HCT116 (cell line): ENCODE data around the gene RFX2. TPM values are rescaled to one million over a fixed set of nuclear protein-coding genes. Genes with fewer than 3 reads are reported as not detected.
A peak's percentile ranks its signal among the peaks of the same experiment; 100 is the strongest.

Experiments
- ATAC-seq: fragments of 200-7000 bp; cut with Tn5 transposase; 2 replicates; pipeline ENCODE4 v1.9.1; 2020; ENCODE audit warnings: mild to moderate bottlenecking, moderate library complexity
- BruUV-seq: library from RNA; stranded (reverse); fragments of 400-500 nt; replicated peaks from 2 replicates; lab custom pipeline; 2021; lab: Mats Ljungman, UMichigan
- CTCF ChIA-PET: fragments of 300-600 bp; sonication (Branson Sonifier 250); formaldehyde crosslinking; loops from one replicate; lab custom pipeline; 2021; ENCODE audit warnings: antibody characterized with exemption; lab: Charles Lee
- POLR2A ChIA-PET: fragments of 300-600, 350-600 bp; sonication (Branson Sonifier 250); formaldehyde crosslinking; loops from one replicate; lab custom pipeline; 2021; ENCODE audit warnings: antibody characterized with exemption; lab: Charles Lee
- RAD21 ChIA-PET, 2 experiments: fragments of 300-600 bp; sonication (Branson Sonifier 250); formaldehyde crosslinking; loops; one replicate each; lab custom pipeline; 2023; ENCODE audit warnings: low total read pairs in 2 of 2; ENCODE audit not compliant: uncharacterized antibody in 2 of 2, unreplicated experiment in 2 of 2, low non-redundant PET in 1 of 2; lab: Charles Lee
- DNase-seq: peaks from one replicate; pipeline ENCODE4 v3.0.0-alpha.2; 2010; ENCODE audit warnings: low read depth, low spot score
- H2AFZ ChIP-seq: fragments of 200-600 bp; shearing (Covaris generic), sonication (generic); 2 replicates; pipeline ENCODE4 v1.6.1; 2017; ENCODE audit warnings: low read depth, mixed run types, mixed read lengths, antibody characterized with exemption, low read length; ENCODE audit not compliant: poor library complexity, severe bottlenecking
- H3K27ac ChIP-seq: 2 replicates; pipeline ENCODE4 v1.5.1; 2012; ENCODE audit warnings: low read depth, low read length
- H3K27me3 ChIP-seq: fragments of 200-600 bp; sonication (generic); 2 replicates; pipeline ENCODE4 v1.6.1; 2016; ENCODE audit warnings: mixed run types, low read length, mixed read lengths; ENCODE audit not compliant: insufficient read depth
- H3K36me3 ChIP-seq, 2 experiments: fragments of 200-500 bp in 1 of 2; fragments of 200-600 bp in 1 of 2; sonication (Bioruptor generic) in 1 of 2; sonication (generic) in 1 of 2; 2 replicates each; pipeline versions ENCODE4 v1.5.1 to v1.6.1; 2014 to 2016; ENCODE audit warnings: low read length in 2 of 2, inconsistent platforms in 1 of 2, mixed read lengths in 1 of 2, mixed run types in 1 of 2; ENCODE audit not compliant: insufficient read depth in 2 of 2, control insufficient read depth in 1 of 2
- H3K4me1 ChIP-seq, 2 experiments: fragments of 200-600 bp in 1 of 2; sonication (generic) in 1 of 2; 2 replicates each; pipeline versions ENCODE4 v1.5.1 to v1.6.1; 2012 to 2017; ENCODE audit warnings: low read length in 2 of 2, inconsistent platforms in 1 of 2, mild to moderate bottlenecking in 1 of 2, mixed read lengths in 1 of 2, mixed run types in 1 of 2, moderate library complexity in 1 of 2; ENCODE audit not compliant: insufficient read depth in 2 of 2, control insufficient read depth in 1 of 2
- H3K4me2 ChIP-seq: fragments of 200-600 bp; sonication (generic); 2 replicates; pipeline ENCODE4 v1.6.1; 2017; ENCODE audit warnings: mixed run types, low read length, mixed read lengths
- H3K4me3 ChIP-seq, 2 experiments: fragments of 200-600 bp in 1 of 2; sonication (generic) in 1 of 2; replicated peaks in 1 of 2; 2 replicates each; pipeline ENCODE4 v1.5.1; 2011 to 2016; ENCODE audit warnings: low read length in 2 of 2, control low read depth in 1 of 2, low read depth in 1 of 2, mild to moderate bottlenecking in 1 of 2, mixed read lengths in 1 of 2, mixed run types in 1 of 2
- H3K79me2 ChIP-seq: fragments of 200-600 bp; sonication (generic); 2 replicates; pipeline ENCODE4 v1.6.1; 2017; ENCODE audit warnings: mild to moderate bottlenecking, mixed run types, low read length, moderate library complexity, mixed read lengths; ENCODE audit not compliant: insufficient read depth
- H3K9ac ChIP-seq: fragments of 200-600 bp; sonication (generic); 2 replicates; pipeline ENCODE4 v1.6.1; 2016; ENCODE audit warnings: low read length, mixed read lengths
- H3K9me2 ChIP-seq: fragments of 200-600 bp; sonication (generic), shearing (Covaris generic); 2 replicates; pipeline ENCODE4 v1.6.1; 2017; ENCODE audit warnings: mixed run types, mild to moderate bottlenecking, moderate library complexity; ENCODE audit not compliant: insufficient read depth
- H3K9me3 ChIP-seq, 2 experiments: fragments of 200-500 bp in 1 of 2; fragments of 200-600 bp in 1 of 2; sonication (Bioruptor generic) in 1 of 2; sonication (generic) in 1 of 2; 2 replicates each; pipeline ENCODE4 v1.6.1; 2014 to 2017; ENCODE audit warnings: low read length in 2 of 2, mixed read lengths in 2 of 2, inconsistent platforms in 1 of 2, low read depth in 1 of 2, mild to moderate bottlenecking in 1 of 2, mixed run types in 1 of 2, moderate library complexity in 1 of 2; ENCODE audit not compliant: control insufficient read depth in 1 of 2, insufficient read depth in 1 of 2
- H4K20me1 ChIP-seq: fragments of 200-600 bp; sonication (generic), shearing (Covaris generic); 2 replicates; pipeline ENCODE4 v1.6.1; 2017; ENCODE audit warnings: mixed run types, mild to moderate bottlenecking, moderate library complexity; ENCODE audit not compliant: insufficient read depth
- CBX3 ChIP-seq: IDR thresholded peaks from 2 replicates; pipeline ENCODE4 v1.6.1; 2012; ENCODE audit warnings: low read depth
- POLR2AphosphoS5 ChIP-seq: IDR thresholded peaks from 2 replicates; pipeline ENCODE4 v1.6.1; 2011; ENCODE audit warnings: mild to moderate bottlenecking, low read depth, low read length, moderate library complexity
- YY1 ChIP-seq: IDR thresholded peaks from 2 replicates; pipeline ENCODE4 v1.6.1; 2011; ENCODE audit warnings: low read length, low read depth, moderate library complexity, mild to moderate bottlenecking; ENCODE audit not compliant: insufficient replicate concordance; ENCODE audit errors: extremely low read depth
- ZNF274 ChIP-seq: fragments of 200-500 bp; sonication (Bioruptor generic); IDR thresholded peaks from 2 replicates; pipeline ENCODE4 v1.6.1; 2014; ENCODE audit warnings: mild to moderate bottlenecking, low read depth, low read length, inconsistent platforms
- intact Hi-C: fragments of 100-400 bp; cut with micrococcal nuclease; formaldehyde crosslinking; loops from 2 replicates; pipeline ENCODE4 v1.10.0; 2022
- total RNA-seq: library from RNA; stranded (reverse); gene quantifications from one replicate; pipeline ENCODE4 v1.2.1, GENCODE V29; 2021; ENCODE audit not compliant: unreplicated experiment
- TF ChIP-seq, protein P1 (sequence below): IDR thresholded peaks from 2 replicates; pipeline ENCODE4 v1.6.1; 2012

RFX2 gene
- total RNA-seq, 1 experiment from 2014 or later = 13.7 TPM

DNA sequence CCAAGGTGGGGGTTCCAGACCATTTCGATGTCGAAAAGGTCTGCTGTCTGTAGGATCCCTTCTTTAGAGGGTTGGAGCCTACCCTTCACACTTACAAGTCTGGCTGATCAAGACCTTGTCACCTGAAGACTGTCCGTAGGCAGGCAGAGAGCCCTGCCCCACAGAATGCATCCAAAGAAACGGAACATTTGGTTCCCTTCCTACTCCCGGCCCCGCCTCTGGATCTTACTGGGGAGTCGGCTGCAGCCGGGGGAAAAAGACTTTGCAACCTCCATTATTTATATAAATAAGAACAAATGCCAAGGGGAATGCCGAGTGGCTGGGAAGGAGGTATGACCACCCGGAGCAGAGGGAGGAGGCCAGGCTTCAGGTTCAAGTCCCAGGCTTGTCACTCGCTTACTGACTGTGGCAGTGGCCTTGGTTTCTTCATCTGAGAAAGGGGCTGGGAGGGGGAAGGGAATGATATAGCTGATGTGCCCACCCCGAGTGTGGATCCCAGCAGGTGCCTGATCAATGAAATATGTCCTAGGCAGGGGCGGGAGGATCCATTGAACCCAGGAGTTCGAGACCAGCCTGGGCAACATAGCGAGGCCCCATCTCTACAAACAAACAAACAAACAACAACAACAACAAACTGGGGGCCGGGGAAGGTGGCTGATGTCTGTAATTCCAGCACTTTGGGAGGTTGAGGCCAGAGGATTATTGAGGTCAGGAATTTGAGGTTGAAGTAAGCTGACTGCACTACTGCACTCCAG lies 48.7 kb downstream of the RFX2 start (continued):
- TF ChIP-seq YY1 (no peak), ZNF274 (no peak), CBX3 (no peak)

DNA sequence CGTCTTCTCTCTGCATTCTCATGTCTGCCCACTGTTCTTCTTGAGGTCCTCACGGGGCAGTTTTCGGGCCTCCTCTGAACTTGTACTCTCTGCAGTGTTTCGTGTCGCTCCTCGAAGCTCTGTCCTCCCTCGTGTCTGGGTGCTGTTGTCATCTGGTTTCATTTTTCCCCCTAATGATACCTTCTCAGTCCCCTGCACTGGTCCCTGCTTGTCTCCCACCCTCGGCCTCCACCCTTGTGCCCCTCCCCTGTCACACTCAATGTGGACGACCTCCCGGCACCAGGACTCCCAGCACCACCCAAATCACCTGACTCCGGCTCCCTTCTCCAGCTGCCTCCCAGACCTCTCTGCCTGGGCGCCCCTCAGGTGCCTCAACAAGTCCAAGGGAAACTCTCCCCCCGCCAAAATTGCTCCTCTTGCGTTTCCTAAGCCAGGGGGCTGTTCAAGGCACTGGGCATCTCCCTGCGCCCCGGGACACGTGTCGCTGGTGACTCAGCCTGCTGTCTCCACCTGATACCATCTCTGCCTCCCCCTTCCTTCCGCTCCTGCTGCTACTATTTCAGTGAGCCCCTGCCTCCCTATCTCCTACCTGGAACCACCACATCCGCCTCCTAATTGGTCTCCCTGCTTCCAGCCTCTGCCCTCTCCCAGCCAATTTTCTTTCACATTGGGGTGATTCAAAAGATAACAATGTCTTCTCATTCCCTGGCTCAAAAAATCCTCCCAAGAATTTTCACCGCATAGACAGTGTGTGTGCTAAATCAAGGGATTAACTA lies 49.5 kb downstream of the RFX2 start:
- intact Hi-C loops = no loop called here
- BruUV-seq = no TSS peak
- CTCF ChIA-PET = no interaction called here
- H3K79me2 ChIP-seq = no peaks in the 10 kb centered on the region
- H3K9ac ChIP-seq = peak overlapping the region; percentile 29; the same call in 1 of the 2 replicates
- no peak overlapping the region for H3K27ac ChIP-seq
- H3K4me2 ChIP-seq = peak overlapping the region; percentile 60
- peaks cover 12 to 64% of the 10 kb centered on the region in 2 experiments for H3K4me1 ChIP-seq
- no peaks in the 10 kb centered on the region for H3K36me3 ChIP-seq
- H3K9me3 ChIP-seq = no peaks in the 10 kb centered on the region
- RAD21 ChIA-PET = no interaction called here
- no peaks in the 10 kb centered on the region for H3K27me3 ChIP-seq
- H2AFZ ChIP-seq = no peak overlapping the region
- no peaks in the 10 kb centered on the region for H4K20me1 ChIP-seq
- DNase-seq = no peak
- H3K4me3 ChIP-seq = no peak overlapping the region
- H3K9me2 ChIP-seq = no peaks in the 10 kb centered on the region
- ATAC-seq = peak; percentile 55
- TF ChIP-seq, protein P1, sequence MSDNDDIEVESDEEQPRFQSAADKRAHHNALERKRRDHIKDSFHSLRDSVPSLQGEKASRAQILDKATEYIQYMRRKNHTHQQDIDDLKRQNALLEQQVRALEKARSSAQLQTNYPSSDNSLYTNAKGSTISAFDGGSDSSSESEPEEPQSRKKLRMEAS = peak; percentile 38; the same call in 1 of the 2 replicates
- no peak for TF ChIP-seq POLR2AphosphoS5
- POLR2A ChIA-PET = no interaction called here
